MM.1S (cell line): ENCODE measurements around the gene FDPS.

ENCODE experiments used
- EZH2 ChIP-seq: fragments of 300-600 bp; sonication (generic); optimal IDR thresholded peaks from 2 replicates; pipeline ENCODE3; 2017; ENCODE audit warnings: low read depth, mild to moderate bottlenecking, antibody characterized with exemption, low read length, mixed read lengths
- EZH2phosphoT487 ChIP-seq: fragments of 300-600 bp; sonication (generic); IDR thresholded peaks from 2 replicates; pipeline ENCODE4 v1.6.1; 2018; ENCODE audit warnings: antibody characterized with exemption, low read length
- TF ChIP-seq, protein P1 (sequence below): fragments of 300-600 bp; sonication (generic); IDR thresholded peaks from 2 replicates; pipeline ENCODE4 v1.5.1; 2016; ENCODE audit warnings: antibody characterized with exemption, low read length, mixed read lengths

DNA sequence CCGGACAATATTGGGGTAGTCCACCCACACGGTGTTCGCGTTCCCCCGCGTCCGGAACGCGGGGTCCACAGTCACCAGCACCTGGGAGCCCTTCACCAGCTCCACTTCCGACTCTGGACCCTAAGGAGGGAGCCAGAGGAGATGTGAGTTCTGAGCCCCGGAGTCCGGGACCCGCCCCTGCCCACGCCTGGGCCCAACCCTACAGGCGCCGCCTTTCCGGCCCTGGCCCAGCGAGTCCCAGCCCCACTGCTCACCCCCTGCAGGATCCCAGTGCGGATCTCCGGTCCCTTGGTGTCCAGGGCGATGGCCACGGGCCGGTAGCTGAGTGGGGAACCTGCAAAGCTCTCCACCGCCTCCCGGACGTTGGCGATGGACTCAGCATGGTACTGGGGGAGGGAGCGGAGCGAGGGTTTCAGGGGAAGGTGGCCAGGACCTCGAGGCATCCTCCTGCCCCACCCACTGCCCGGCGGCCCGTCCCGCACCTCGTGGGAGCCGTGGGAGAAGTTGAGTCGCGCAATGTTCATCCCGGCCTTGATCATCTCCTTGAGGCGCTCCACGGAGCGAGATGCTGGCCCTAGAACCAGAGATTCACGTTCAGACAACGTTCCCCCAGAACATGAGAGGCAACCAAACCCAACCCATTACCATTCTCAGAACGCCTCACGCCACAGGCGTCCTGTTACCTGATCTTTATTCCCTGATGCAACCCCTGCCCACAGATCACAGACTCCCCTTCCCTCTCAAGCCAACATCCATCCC is 13.3 kb upstream of the FDPS start:
- TF ChIP-seq, protein P1, sequence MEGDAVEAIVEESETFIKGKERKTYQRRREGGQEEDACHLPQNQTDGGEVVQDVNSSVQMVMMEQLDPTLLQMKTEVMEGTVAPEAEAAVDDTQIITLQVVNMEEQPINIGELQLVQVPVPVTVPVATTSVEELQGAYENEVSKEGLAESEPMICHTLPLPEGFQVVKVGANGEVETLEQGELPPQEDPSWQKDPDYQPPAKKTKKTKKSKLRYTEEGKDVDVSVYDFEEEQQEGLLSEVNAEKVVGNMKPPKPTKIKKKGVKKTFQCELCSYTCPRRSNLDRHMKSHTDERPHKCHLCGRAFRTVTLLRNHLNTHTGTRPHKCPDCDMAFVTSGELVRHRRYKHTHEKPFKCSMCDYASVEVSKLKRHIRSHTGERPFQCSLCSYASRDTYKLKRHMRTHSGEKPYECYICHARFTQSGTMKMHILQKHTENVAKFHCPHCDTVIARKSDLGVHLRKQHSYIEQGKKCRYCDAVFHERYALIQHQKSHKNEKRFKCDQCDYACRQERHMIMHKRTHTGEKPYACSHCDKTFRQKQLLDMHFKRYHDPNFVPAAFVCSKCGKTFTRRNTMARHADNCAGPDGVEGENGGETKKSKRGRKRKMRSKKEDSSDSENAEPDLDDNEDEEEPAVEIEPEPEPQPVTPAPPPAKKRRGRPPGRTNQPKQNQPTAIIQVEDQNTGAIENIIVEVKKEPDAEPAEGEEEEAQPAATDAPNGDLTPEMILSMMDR, result no peak
- TF ChIP-seq EZH2 (no peak), EZH2phosphoT487 (no peak)
